Adrenal gland (tissue), 5 donors: ENCODE data around the gene MTHFD2L.

Source experiments
- CTCF ChIP-seq, 6 experiments: fragments of 450-650 bp in 4 of 6; fragments of 200-600 bp in 2 of 6; sonication (generic) in 1 of 6; IDR thresholded peaks; 1 replicate in 5 of 6; 2 replicates in 1 of 6; pipeline versions ENCODE4 v1.5.1 to v1.8.0; 2016 to 2021; ENCODE audit warnings: antibody characterized with exemption in 6 of 6, mild to moderate bottlenecking in 2 of 6, moderate library complexity in 1 of 6
- POLR2A ChIP-seq, 2 donors: fragments of 450-650 bp; IDR thresholded peaks; one replicate each; pipeline ENCODE4 v1.6.1; 2017; ENCODE audit warnings: antibody characterized with exemption in 2 of 2, mild to moderate bottlenecking in 2 of 2, moderate library complexity in 1 of 2
- donor health status: DM: no; HTN: no; CAD: no.

DNA sequence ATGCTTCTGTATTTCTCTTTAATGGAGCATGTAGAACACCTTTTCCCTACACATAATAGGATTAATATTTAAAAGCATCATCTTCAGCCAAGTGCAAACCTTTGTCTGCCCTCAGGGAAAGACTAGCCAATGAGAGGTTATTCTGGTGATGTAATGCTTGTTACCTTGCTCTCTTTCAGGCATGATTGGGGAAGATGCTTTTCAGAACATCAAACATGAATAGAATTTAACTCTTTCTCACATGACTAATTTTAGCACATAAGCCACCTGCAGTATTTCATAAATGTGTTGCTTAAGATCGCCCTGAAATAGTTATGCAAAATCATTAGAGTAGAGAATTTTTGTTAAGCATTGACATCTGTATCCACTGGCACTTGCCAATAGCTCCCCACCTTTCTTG is 139.6 kb downstream of the MTHFD2L start:
- TF ChIP-seq CTCF (IDR thresholded peaks at IDR 0.05) = no peak
- TF ChIP-seq POLR2A (IDR thresholded peaks at IDR 0.05) = no peak
